Activated CD8-positive, alpha-beta T cell treated with anti-CD3 and anti-CD28 coated beads, Interleukin-2, amount 10 ng/mL, durations not matched to agents 7 days and 5 days (primary cell): Measurements from ENCODE around the gene TIMM10. TPM values are rescaled to one million over a fixed set of nuclear protein-coding genes. Genes with fewer than 3 reads are reported as not detected.

Experiments
- ATAC-seq: fragments of 150-1000 bp; cut with Tn5 transposase; one replicate; pipeline ENCODE4 v1.10.0; 2021; ENCODE audit warnings: moderate library complexity
- CTCF ChIA-PET: fragments of 350-600 bp; sonication (Branson Sonifier 250); formaldehyde crosslinking; loops from one replicate; lab custom pipeline; 2021; ENCODE audit warnings: antibody characterized with exemption; lab: Charles Lee
- POLR2A ChIA-PET: fragments of 350-600 bp; sonication (Branson Sonifier 250); formaldehyde crosslinking; loops from one replicate; lab custom pipeline; 2021; ENCODE audit warnings: antibody characterized with exemption; lab: Charles Lee
- DNase-seq: peaks from one replicate; pipeline ENCODE4 v3.0.0-alpha.2; 2020
- H3K27ac Mint-ChIP-seq: one replicate; pipeline ENCODE4 v1.8.0; 2021; ENCODE audit warnings: mild to moderate bottlenecking, mixed read lengths
- H3K27me3 Mint-ChIP-seq: one replicate; pipeline ENCODE4 v1.8.0; 2021; ENCODE audit warnings: low read depth, mixed read lengths
- H3K36me3 Mint-ChIP-seq: one replicate; pipeline ENCODE4 v1.8.0; 2021; ENCODE audit warnings: low read depth, mixed read lengths
- H3K4me1 Mint-ChIP-seq: one replicate; pipeline ENCODE4 v1.8.0; 2021; ENCODE audit warnings: low read depth, mixed read lengths
- H3K4me3 Mint-ChIP-seq: one replicate; pipeline ENCODE4 v1.8.0; 2021; ENCODE audit warnings: mild to moderate bottlenecking, mixed read lengths
- H3K9me3 Mint-ChIP-seq: one replicate; pipeline ENCODE4 v1.8.0; 2022; ENCODE audit warnings: mixed read lengths; ENCODE audit not compliant: insufficient read depth
- total RNA-seq, 2 experiments: library from RNA; stranded (reverse); gene quantifications; one replicate each; pipeline ENCODE4 v1.2.3, GENCODE V29; 2021

Gene TIMM10
- total RNA-seq, 2 experiments from 2014 or later = 65.4 to 65.8 TPM

GRCh38 chr11:57493507-57494503, 36.7 kb downstream of the TIMM10 start:
- H3K27ac Mint-ChIP-seq = peak overlapping the region; percentile 86
- peaks cover 12% of the 10 kb centered on the region for H3K4me1 Mint-ChIP-seq
- POLR2A ChIA-PET = interaction anchor here (0.8 to 2.0 kb wide), 5 partner anchors 9 to 148 kb away, joined by 3 to 7 read pairs (median 4); partner anchors contain the start of gene UBE2L6
- H3K36me3 Mint-ChIP-seq = peaks cover 25% of the 10 kb centered on the region
- H3K9me3 Mint-ChIP-seq = no peaks in the 10 kb centered on the region
- H3K4me3 Mint-ChIP-seq = no peak overlapping the region
- no peaks in the 10 kb centered on the region for H3K27me3 Mint-ChIP-seq
- CTCF ChIA-PET = interaction anchor here (0.7 to 15.7 kb wide), 51 partner anchors 9 to 337 kb away, joined by 3 to 484 read pairs (median 5); partner anchors contain the start of genes RTN4RL2, SLC43A1, TIMM10 and TNKS1BP1
- peak; percentile 79 for ATAC-seq
- peak; percentile 82 for DNase-seq

- ATAC-seq (peak; percentile 77), DNase-seq (peak; percentile 75)
- Mint-ChIP-seq H3K27me3 (no peaks in the 10 kb centered on the region), H3K4me3 (no peak overlapping the region), H3K9me3 (no peaks in the 10 kb centered on the region), H3K36me3 (peaks cover 29% of the 10 kb centered on the region), H3K27ac (no peak overlapping the region), H3K4me1 (peaks cover 12% of the 10 kb centered on the region)
- CTCF ChIA-PET = interaction anchor here (0.6 to 15.7 kb wide), 17 partner anchors 8 to 153 kb away, joined by 3 to 484 read pairs (median 5); partner anchors contain the start of genes SLC43A1 and TIMM10
- POLR2A ChIA-PET = interaction anchor here (0.5 to 0.7 kb wide), 3 partner anchors 24 to 55 kb away, joined by 3 to 4 read pairs (median 4); partner anchors contain the start of gene SLC43A1
These were observed 39.0 kb downstream of the TIMM10 start for GRCh38 chr11:57491371-57492061.

GRCh38 chr11:57490456-57491248, 39.9 kb downstream of the TIMM10 start:
- peaks cover 12% of the 10 kb centered on the region for H3K4me1 Mint-ChIP-seq
- POLR2A ChIA-PET = no interaction called here

GRCh38 chr11:57487920-57488659, 42.5 kb downstream of the TIMM10 start:
- Mint-ChIP-seq H3K9me3 (no peaks in the 10 kb centered on the region), H3K36me3 (peaks cover 28% of the 10 kb centered on the region)

More at GRCh38 chr11:57490456-57491248, 39.9 kb downstream of the TIMM10 start:
- DNase-seq = no peak
- CTCF ChIA-PET = interaction anchor here (1.1 to 15.7 kb wide), 13 partner anchors 7 to 154 kb away, joined by 3 to 484 read pairs (median 9); partner anchors contain the start of genes SLC43A1 and TIMM10
- no peak overlapping the region for H3K27ac Mint-ChIP-seq
- ATAC-seq = no peak
- H3K4me3 Mint-ChIP-seq = no peak overlapping the region
- no peaks in the 10 kb centered on the region for H3K27me3 Mint-ChIP-seq
- H3K9me3 Mint-ChIP-seq = no peaks in the 10 kb centered on the region
- peaks cover 26% of the 10 kb centered on the region for H3K36me3 Mint-ChIP-seq

GRCh38 chr11:57487021-57487778, 43.4 kb downstream of the TIMM10 start:
- POLR2A ChIA-PET = no interaction called here
- CTCF ChIA-PET = interaction anchor here (1.4 to 3.0 kb wide), 2 partner anchors 29 to 158 kb away, joined by 4 to 13 read pairs; no protein-coding TSS in a partner anchor
- H3K36me3 Mint-ChIP-seq = peaks cover 28% of the 10 kb centered on the region

More at GRCh38 chr11:57487920-57488659, 42.5 kb downstream of the TIMM10 start:
- CTCF ChIA-PET = interaction anchor here (1.4 to 15.7 kb wide), 3 partner anchors 30 to 157 kb away, joined by 4 to 484 read pairs (median 13); partner anchors contain the start of gene TIMM10
- DNase-seq (no peak), ATAC-seq (no peak)
- Mint-ChIP-seq H3K27me3 (peaks cover 3% of the 10 kb centered on the region), H3K4me1 (peaks cover 4% of the 10 kb centered on the region), H3K4me3 (no peak overlapping the region), H3K27ac (peak overlapping the region; percentile 41)
- POLR2A ChIA-PET = no interaction called here

GRCh38 chr11:57485217-57485990, 45.1 kb downstream of the TIMM10 start:
- Mint-ChIP-seq H3K4me1 (peaks cover 5% of the 10 kb centered on the region), H3K27me3 (peaks cover 19% of the 10 kb centered on the region), H3K27ac (no peak overlapping the region), H3K4me3 (no peak overlapping the region), H3K36me3 (peaks cover 28% of the 10 kb centered on the region), H3K9me3 (no peaks in the 10 kb centered on the region)
- DNase-seq (no peak), ATAC-seq (no peak)
- ChIA-PET POLR2A (no interaction called here), CTCF (interaction anchor here (3.0 to 9.8 kb wide), 3 partner anchors 8 to 58 kb away, joined by 13 to 239 read pairs (median 47); partner anchors contain the start of genes RTN4RL2 and SLC43A3)

More at GRCh38 chr11:57487021-57487778, 43.4 kb downstream of the TIMM10 start:
- H3K9me3 Mint-ChIP-seq = no peaks in the 10 kb centered on the region
- no peak overlapping the region for H3K4me3 Mint-ChIP-seq
- peaks cover 4% of the 10 kb centered on the region for H3K27me3 Mint-ChIP-seq
- H3K27ac Mint-ChIP-seq = peak overlapping the region; percentile 41
- peaks cover 3% of the 10 kb centered on the region for H3K4me1 Mint-ChIP-seq
- DNase-seq = no peak
- ATAC-seq = no peak

GRCh38 chr11:57484141-57484710, 46.3 kb downstream of the TIMM10 start:
- no peak overlapping the region for H3K4me3 Mint-ChIP-seq
- ChIA-PET POLR2A (interaction anchor here (1.0 kb wide), 2 partner anchors 11 to 227 kb away, joined by 3 read pairs; no protein-coding TSS in a partner anchor), CTCF (interaction anchor here (0.7 to 9.8 kb wide), 21 partner anchors 9 to 160 kb away, joined by 3 to 239 read pairs (median 4); partner anchors contain the start of genes P2RX3, RTN4RL2 and SLC43A3)
- H3K27ac Mint-ChIP-seq = no peak overlapping the region
- peaks cover 10% of the 10 kb centered on the region for H3K4me1 Mint-ChIP-seq
- ATAC-seq (no peak), DNase-seq (no peak)
- peaks cover 25% of the 10 kb centered on the region for H3K27me3 Mint-ChIP-seq
- H3K9me3 Mint-ChIP-seq = no peaks in the 10 kb centered on the region
- H3K36me3 Mint-ChIP-seq = peaks cover 24% of the 10 kb centered on the region

GRCh38 chr11:57483562-57483918, 47.0 kb downstream of the TIMM10 start:
- ATAC-seq (no peak), DNase-seq (no peak)
- ChIA-PET CTCF (interaction anchor here (0.7 to 9.8 kb wide), 21 partner anchors 8 to 161 kb away, joined by 3 to 239 read pairs (median 4); partner anchors contain the start of genes RTN4RL2 and SLC43A3), POLR2A (interaction anchor here (1.0 kb wide), 2 partner anchors 11 to 228 kb away, joined by 3 read pairs; no protein-coding TSS in a partner anchor)
- H3K4me1 Mint-ChIP-seq = peaks cover 10% of the 10 kb centered on the region
- H3K4me3 Mint-ChIP-seq = no peak overlapping the region
- H3K36me3 Mint-ChIP-seq = peaks cover 20% of the 10 kb centered on the region
- H3K9me3 Mint-ChIP-seq = no peaks in the 10 kb centered on the region
- H3K27ac Mint-ChIP-seq = no peak overlapping the region
- H3K27me3 Mint-ChIP-seq = peaks cover 27% of the 10 kb centered on the region
